NCI-H1092 treated with DMSO at 0.1 percent for 48 hours (cell line): ENCODE measurements around the gene POLR2J.

ENCODE experiments used
- DNase-seq: peaks from one replicate; lab custom pipeline; 2025; lab: John Stamatoyannopoulos, UW

POLR2J gene

DNA sequence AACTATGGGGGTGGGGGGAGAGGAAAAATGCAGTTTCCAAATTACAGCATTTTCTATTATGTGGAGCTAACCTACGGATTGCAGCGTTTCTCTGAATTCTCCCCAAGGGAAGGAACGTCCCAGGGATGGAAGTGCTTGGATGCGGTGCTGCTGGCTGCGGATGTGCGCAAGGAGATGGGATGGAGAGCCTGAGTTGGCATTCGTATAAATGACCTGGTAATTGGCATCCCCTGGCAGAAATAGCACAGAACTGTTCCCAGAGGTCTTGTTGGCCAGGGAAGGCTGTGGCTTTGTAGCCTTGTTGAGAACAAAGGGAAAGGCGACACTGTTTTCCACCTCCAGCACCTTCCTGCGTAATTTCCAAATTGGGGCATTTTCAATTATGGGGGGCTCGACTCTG lies 42.6 kb downstream of the POLR2J start:
- DNase-seq = no peak

DNA sequence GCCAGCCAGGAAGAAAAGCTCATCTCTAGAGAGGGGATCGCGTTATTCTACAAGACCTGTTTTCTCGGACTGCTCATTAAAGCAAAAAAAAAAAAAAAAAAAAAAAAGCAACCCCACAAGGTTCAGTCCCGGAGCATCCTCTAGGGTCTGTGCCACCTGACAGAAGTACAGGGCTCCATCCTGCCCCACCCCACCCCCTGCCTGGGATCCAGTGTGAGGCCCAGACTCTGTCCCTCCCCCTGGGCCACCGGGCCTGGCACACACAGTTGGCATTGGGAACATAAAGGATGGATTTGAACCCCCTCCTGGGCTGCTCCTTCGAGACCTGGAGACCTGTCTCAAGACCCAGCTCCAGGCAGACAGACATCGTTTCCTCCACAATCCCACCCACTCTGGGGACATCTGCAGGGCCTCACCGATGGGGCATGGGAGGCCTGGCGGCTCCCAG lies 44.7 kb downstream of the POLR2J start:
- peak; percentile 16 for DNase-seq

DNA sequence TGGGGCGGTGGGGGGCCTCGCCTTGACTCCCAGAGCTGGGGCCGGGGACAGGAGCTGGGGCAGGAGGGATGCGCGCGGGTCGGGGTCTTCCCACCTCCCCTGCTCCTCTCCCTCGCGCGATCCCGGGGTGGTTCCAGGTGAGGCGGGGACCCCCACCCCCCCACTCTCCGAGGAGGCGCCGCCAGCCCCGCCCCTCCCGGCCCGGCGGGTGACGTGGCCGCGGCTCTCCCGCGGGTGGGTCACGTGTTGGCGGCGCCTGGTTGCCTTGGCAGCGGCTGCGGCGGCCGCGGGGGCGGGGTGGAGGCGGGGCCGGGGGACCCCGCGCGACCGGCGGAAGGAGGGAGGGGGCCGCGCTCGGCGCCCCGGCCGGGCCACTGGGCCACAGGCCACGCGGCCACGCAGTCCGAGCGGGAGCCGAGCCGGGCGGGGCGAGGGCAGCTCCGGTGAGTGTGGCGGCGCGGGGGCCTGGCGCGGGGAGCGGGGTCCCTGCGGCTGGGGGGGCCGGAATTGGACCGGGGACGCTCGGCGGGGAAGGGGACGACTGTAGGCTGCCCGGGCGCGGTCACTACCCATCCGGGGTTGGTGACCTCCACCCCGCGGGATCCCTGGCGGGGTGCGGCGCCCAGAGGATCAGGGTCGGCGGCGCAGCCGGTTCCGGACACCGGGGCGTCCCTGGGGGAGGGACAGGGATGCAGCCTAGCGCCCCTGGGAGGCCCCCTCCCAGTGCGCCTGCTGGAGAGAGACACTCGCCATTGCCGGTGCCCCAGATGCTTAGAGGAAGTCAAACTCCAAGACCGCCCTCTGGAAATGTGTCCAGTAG lies 45.3 kb downstream of the POLR2J start, which contains the start of gene ORAI2:
Gene ORAI2, plus strand, starts transcription at position 357 of the 820 bp plus-strand sequence. CDS start 5,382 bp downstream, outside the sequence.
- DNase-seq = peak; percentile 60

DNA sequence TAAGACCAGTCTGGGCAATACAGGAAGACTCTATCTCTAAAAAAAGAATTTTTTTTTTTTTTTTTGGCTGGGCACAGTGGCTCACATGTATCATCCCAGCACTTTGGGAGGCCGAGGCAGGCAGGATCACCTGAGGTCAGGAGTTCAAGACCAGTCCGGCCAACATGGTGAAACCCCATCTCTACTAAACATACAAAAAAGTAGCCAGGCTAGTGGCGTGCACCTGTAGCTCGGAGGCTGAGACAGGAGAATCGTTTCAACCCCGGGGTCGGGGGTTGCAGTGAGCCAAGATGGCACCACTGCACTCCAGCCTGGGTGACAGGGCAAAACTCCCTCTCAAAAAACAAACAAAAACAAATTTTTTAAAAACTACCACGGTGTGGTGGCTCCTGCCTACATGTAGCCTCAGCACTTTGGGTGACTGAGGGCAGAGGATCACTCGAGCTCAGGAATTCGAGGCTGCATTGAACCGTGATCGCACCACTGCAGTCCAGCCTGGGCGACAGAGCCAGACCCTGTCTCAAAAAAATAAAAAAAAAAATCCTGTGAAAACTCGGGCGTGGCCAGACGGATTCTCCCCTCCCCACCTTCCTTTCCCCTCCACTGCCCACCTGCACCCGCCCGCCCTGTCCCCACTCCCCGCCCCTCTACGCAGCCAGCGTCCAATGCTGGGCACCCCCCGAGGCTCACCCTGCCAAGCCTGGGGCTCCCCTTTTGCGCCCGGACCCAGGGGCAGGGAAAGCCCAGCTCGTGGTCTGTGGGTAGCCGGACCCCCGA lies 46.1 kb downstream of the POLR2J start:
- peak; percentile 9 for DNase-seq

DNA sequence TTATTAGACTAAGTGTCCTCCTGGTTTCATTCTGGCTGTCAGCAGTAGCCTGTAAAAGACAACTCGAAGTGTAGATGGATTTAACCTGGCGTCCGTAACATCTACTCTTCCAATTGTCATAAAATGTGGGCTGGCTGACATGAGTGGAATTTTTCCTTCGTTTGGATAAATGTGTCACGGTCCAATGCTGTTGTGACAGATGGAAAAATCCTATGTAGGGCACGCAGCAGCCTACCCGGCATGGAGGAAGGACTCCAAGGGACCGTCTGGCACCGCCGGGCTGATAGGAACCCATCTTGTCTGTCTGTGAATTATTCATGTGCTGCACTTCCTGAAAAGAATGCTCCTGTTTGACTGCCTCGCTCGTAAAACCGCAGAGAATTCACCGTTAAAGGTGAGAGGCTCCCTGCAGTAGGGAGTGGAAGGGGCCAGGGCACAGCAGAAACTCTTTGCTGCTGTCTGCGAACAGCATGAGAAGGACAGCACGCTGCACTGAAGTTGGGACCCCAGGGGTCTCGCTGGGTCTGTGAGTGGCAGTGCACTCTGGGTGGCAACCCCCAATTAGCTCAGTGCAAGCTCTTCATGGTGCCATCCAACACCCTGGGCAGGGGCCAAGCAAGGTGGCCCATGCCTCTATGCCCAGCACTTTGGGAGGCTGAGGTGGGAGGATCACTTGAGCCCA lies 47.0 kb downstream of the POLR2J start:
- peak; percentile 39 for DNase-seq

DNA sequence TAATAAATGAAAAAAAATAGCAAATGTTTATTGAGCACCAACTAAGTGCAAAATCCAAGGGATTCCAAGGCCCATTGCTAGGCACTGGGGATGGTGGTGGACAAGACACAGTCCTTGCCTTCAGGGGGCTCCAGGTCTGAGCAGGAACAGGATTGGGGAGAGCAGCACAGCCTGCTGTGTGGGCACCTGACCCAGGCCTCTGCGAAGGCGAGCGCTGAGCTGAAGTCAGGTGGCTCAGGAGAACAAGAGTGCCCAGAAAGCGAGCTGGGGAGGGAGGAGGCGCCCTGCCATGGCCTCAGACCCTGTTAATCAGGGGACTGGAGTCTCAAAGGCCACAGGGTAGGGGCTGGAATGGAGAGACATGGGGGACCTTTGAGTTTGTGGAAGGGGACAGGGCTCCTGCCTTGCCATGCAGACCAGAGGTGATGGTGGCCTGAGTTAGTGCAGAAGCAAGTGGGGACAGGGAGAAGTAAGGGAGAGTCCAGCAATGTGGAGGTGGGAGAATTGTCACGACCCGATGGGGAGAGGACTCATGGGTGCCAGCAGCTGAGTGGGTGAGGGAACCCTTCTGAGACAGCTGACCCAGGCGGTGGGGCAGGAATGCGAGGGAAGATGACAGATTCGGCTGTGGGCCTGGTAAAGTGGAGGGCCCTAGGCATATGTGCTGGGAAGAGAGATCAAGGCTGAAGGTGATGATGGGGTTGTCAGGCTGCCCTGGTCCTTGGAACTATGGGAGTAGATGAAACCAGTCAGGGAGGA lies 49.4 kb downstream of the POLR2J start:
- DNase-seq = no peak

DNA sequence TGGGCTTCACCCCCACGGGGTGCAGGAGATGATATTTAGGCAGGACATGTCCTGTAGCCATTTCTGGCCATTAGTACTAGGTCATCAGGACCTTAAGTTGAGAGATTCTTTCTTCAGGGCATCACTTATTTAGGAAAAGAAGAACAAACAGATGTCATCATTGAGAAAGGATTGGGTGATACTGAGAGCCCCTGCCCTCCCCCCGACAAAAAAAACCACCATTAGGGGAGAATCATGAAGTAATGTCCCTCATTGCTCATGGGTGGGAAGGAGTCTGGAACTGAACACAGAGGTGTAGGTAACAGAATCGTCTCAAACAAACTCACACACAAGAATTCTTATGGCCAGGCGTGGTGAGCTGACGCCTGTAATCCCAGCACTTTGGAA lies 51.7 kb downstream of the POLR2J start:
- no peak for DNase-seq

DNA sequence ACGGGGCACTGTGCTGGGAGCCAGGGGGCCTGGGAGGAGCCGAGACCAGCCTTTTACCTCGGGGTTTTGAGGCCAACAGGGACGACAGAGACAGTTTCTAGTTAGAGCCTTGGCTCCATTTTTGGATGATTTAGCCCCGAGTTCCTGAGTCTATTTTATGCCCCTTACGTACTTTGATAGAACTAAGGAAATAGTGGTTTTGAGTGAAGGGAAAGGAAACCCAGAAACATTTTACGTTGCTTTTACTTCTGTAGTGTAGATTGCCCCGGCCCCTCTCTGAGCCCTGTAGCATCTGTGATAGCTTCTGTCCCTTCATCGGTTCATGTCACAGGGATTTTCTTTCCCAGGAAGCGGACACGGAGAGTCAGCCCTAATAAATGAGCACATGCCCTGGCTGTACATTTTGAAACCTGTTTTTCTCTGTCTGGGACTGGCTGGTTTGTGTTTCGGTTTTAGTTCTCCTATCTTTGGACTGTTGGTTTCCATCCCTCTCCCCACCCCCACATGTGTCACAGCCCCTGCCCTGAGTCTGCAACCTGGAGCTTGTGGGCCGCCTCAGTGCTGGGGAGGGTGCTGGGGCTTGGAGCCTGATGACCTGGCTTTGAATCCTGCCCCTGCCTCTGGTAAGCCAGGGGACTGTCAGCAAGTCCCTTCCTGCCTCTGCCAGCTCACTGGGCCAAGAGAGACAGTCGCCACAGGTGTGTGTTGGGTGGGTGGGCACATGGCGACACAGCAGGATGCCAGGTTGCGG lies 52.3 kb downstream of the POLR2J start:
- DNase-seq = no peak

DNA sequence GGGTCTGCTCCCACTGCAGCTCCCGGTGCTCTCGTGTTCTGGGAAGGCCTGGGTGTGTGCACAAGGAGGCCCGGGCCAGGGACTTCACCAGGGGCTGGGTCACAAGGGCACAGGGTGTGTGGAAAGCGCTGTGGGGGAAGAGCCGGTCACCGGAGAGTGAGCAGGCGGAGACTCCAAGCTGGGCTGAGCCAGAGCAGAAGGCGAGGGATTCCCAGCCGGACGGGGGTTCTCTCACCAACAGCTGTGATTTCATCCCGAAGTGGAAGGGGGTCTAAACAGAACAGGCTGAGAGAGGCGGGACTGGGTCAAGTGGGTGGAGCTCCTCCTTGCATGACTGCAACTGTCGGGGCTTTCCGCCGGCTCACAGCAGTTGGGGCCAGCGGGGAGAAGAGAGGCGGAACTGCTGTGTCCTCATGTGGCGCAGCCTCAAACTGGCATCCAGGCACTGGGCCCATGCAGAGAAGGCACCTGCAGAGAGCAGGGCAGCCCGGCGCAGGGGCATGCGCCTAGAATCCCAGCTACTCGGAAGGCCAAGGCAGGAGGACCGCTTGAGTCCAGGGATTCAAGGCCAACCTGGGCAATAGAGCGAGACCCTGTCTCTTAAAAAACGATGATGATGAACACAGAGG lies 53.0 kb downstream of the POLR2J start:
- DNase-seq = no peak

DNA sequence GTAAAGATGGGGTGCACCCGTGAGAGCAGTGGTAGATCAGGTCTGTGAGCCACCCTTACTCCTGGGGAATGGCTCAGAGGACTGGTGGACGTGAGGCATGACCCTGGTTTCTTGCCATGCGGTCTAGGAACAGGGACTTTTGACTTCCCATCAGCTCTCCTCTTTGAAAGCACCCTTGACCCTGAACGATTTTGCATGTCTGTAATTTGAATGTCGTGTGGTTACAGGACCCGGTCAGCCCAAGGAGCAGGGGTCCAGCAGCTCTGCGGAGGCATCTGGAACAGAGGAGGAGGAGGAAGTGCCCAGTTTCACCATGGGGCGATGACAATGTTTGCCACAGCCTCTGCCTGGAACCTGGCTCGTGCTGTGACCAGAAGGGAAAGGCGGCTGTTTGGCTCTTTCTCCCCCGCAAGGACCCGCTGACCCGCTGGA lies 53.9 kb downstream of the POLR2J start:
- DNase-seq = no peak

DNA sequence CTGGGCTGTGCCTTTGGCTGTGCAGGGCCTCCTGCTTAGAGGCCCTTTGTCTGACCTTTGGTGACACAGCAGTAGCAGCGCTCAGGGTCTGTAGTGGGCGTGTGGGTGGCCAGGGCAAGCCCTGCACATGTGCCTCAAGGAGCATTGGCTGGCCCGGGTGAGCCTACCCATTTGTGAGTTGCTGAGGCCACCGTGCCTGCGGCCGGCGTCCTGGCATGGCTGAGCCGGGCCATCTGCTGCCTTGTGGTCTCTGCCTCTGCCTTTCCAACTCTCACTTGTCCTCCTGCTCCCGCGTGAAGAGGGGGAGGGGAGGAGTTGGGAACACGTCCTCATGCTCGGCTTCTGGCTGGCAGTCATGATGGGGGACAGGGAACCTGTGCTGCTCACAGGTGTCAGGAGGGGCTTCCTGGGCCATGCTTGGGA lies 54.6 kb downstream of the POLR2J start:
- DNase-seq = no peak
